HG03045 (cell line): Measurements from ENCODE around the gene MRPS18A.
"Not testable (repeated sequence)": the region's sequence is repeated elsewhere in the genome, so short reads cannot be mapped to it uniquely, and the experiment has no call there.

Experiments
- ATAC-seq: cut with Tn5 transposase; IDR thresholded peaks from one replicate; pipeline ENCODE4 v1.9.1; 2021; ENCODE audit warnings: mild to moderate bottlenecking, moderate library complexity; ENCODE audit not compliant: unreplicated experiment

The MRPS18A gene

GRCh38 chr6:43639984-43640800, 47.4 kb downstream of the MRPS18A start:
- ATAC-seq = no peak

GRCh38 chr6:43636308-43636659, 51.3 kb downstream of the MRPS18A start:
- ATAC-seq = no peak

GRCh38 chr6:43635387-43636307, 51.9 kb downstream of the MRPS18A start, which contains the start of gene MAD2L1BP:
Gene MAD2L1BP (plus strand): TSS chr6:43635840. CDS start chr6:43635876, 36 bp downstream.
- peak; percentile 85 for ATAC-seq

GRCh38 chr6:43634702-43635303, 52.8 kb downstream of the MRPS18A start:
- ATAC-seq = no peak

GRCh38 chr6:43633002-43633401, 54.6 kb downstream of the MRPS18A start:
- not testable (repeated sequence) for ATAC-seq

GRCh38 chr6:43630980-43631619, 56.5 kb downstream of the MRPS18A start:
- ATAC-seq = no peak

- peak; percentile 65 for ATAC-seq
Measured at GRCh38 chr6:43629505-43630300, 57.9 kb downstream of the MRPS18A start.

GRCh38 chr6:43629104-43629504, 58.5 kb downstream of the MRPS18A start, which contains the start of gene GTPBP2:
Gene GTPBP2 (minus strand): TSS chr6:43629264. CDS start chr6:43629162, 102 bp downstream.
- peak; percentile 85 for ATAC-seq

GRCh38 chr6:43628393-43629103, 59.0 kb downstream of the MRPS18A start:
- peak; percentile 15 for ATAC-seq

GRCh38 chr6:43627008-43627825, 60.4 kb downstream of the MRPS18A start:
- ATAC-seq = no peak

- no peak for ATAC-seq
Measured at GRCh38 chr6:43625393-43625992, 62.1 kb downstream of the MRPS18A start.

- no peak for ATAC-seq
Measured at GRCh38 chr6:43624786-43625288, 62.8 kb downstream of the MRPS18A start.

- no peak for ATAC-seq
Measured at GRCh38 chr6:43623880-43624785, 63.5 kb downstream of the MRPS18A start.

- no peak for ATAC-seq
Measured at GRCh38 chr6:43622541-43622940, 65.0 kb downstream of the MRPS18A start.

GRCh38 chr6:43621836-43622180, 65.8 kb downstream of the MRPS18A start:
- ATAC-seq = no peak
